HepG2 (cell line): Measurements from ENCODE around the gene DAAM1. TPM values are rescaled to one million over a fixed set of nuclear protein-coding genes. Genes with fewer than 3 reads are reported as not detected.

ENCODE experiments used
- ATAC-seq: fragments of 200-7000 bp; cut with Tn5 transposase; 3 replicates; pipeline ENCODE4 v1.9.1; 2020; ENCODE audit warnings: mild to moderate bottlenecking, moderate library complexity
- BruUV-seq: library from RNA; stranded (reverse); fragments of 400-500 nt; replicated peaks from 2 replicates; lab custom pipeline; 2021; lab: Mats Ljungman, UMichigan
- CTCF ChIA-PET: fragments of 300-600 bp; formaldehyde crosslinking; extraction: SDS; loops from one replicate; lab custom pipeline; 2021; ENCODE audit warnings: low total read pairs, inconsistent platforms, low intra/inter-chr PET ratio; lab: Yijun Ruan, JAX
- POLR2A ChIA-PET: fragments of 350-600 bp; sonication (Branson Sonifier 250); formaldehyde crosslinking; loops from one replicate; lab custom pipeline; 2020; ENCODE audit warnings: antibody characterized with exemption, inconsistent platforms; lab: Yijun Ruan, JAX
- DNase-seq: peaks from one replicate; pipeline ENCODE4 v3.0.0-alpha.2; 2015; ENCODE audit warnings: low spot score
- FAIRE-seq: peaks from 3 replicates; lab custom pipeline; 2011; peaks lifted over from hg19 to GRCh38; lab: Jason Lieb, UNC
- H2AFZ ChIP-seq: one replicate; pipeline ENCODE4 v1.6.1; 2011; ENCODE audit warnings: low read length, inconsistent platforms
- H3K27ac ChIP-seq: fragments of 300-600 bp; 3 replicates; pipeline ENCODE4 v1.8.0; 2011; ENCODE audit warnings: mixed run types, mild to moderate bottlenecking, mixed read lengths, low read length, inconsistent platforms; ENCODE audit not compliant: insufficient read depth; ENCODE audit errors: extremely low read length
- H3K27me3 ChIP-seq, 2 experiments: fragments of 200-600 bp in 1 of 2; 2 replicates in 1 of 2; 3 replicates in 1 of 2; pipeline versions ENCODE4 v1.6.0 to v1.8.0; 2011; ENCODE audit warnings: low read length in 2 of 2, mild to moderate bottlenecking in 2 of 2, moderate library complexity in 2 of 2, inconsistent platforms in 1 of 2; ENCODE audit not compliant: insufficient read depth in 2 of 2, control insufficient read depth in 1 of 2
- H3K36me3 ChIP-seq, 2 experiments: fragments of 200-600 bp in 1 of 2; replicated peaks in 1 of 2; 2 replicates in 1 of 2; 3 replicates in 1 of 2; pipeline versions ENCODE4 v1.5.1 to v1.8.0; 2011; ENCODE audit warnings: low read length in 2 of 2, inconsistent platforms in 1 of 2; ENCODE audit not compliant: insufficient read depth in 2 of 2, control insufficient read depth in 1 of 2
- H3K4me1 ChIP-seq: 2 replicates; pipeline ENCODE4 v1.5.1; 2012; ENCODE audit warnings: low read length, inconsistent platforms; ENCODE audit not compliant: insufficient read depth
- H3K4me2 ChIP-seq: 2 replicates; pipeline ENCODE4 v1.6.0; 2011; ENCODE audit warnings: low read depth, low read length, inconsistent platforms
- H3K4me3 ChIP-seq, 3 experiments: fragments of 200-600 bp in 1 of 3; sonication (generic), shearing (Covaris generic) in 1 of 3; replicated peaks in 1 of 3; 2 replicates each; pipeline ENCODE4 v1.5.1; 2011 to 2016; ENCODE audit warnings: low read length in 3 of 3, inconsistent platforms in 2 of 3, low read depth in 2 of 3, mild to moderate bottlenecking in 2 of 3, control low read depth in 1 of 3, mixed read lengths in 1 of 3; ENCODE audit not compliant: insufficient read depth in 1 of 3
- H3K79me2 ChIP-seq: one replicate; pipeline ENCODE4 v1.6.1; 2011; ENCODE audit warnings: low read length, inconsistent platforms; ENCODE audit not compliant: insufficient read depth
- H3K9ac ChIP-seq: 2 replicates; pipeline ENCODE4 v1.6.0; 2011; ENCODE audit warnings: mild to moderate bottlenecking, low read depth, low read length, inconsistent platforms; ENCODE audit not compliant: insufficient read depth
- H3K9me3 ChIP-seq: 2 replicates; pipeline ENCODE4 v1.5.1; 2012; ENCODE audit warnings: mild to moderate bottlenecking, low read length
- H4K20me1 ChIP-seq: 2 replicates; pipeline ENCODE4 v1.6.0; 2011; ENCODE audit warnings: inconsistent platforms, mild to moderate bottlenecking, low read length, moderate library complexity; ENCODE audit not compliant: insufficient read depth
- ARID2 ChIP-seq: sonication (generic); formaldehyde crosslinking; IDR thresholded peaks from 2 replicates; pipeline ENCODE4 v1.8.1; 2022; ENCODE audit warnings: mild to moderate bottlenecking, missing genetic modification reagents, borderline replicate concordance
- ATF7 ChIP-seq, 2 experiments: fragments of 450-650 bp in 1 of 2; sonication (generic) in 1 of 2; formaldehyde crosslinking in 1 of 2; IDR thresholded peaks; 2 replicates each; pipeline versions ENCODE4 v1.4.0 to v1.6.1; 2016 to 2020; ENCODE audit warnings: antibody characterized with exemption in 1 of 2, mild to moderate bottlenecking in 1 of 2, missing genetic modification reagents in 1 of 2
- ELF1 ChIP-seq: sonication (generic); formaldehyde crosslinking; IDR thresholded peaks from 2 replicates; pipeline ENCODE4 v1.4.0; 2020; ENCODE audit warnings: missing genetic modification reagents
- GTF2F1 ChIP-seq: fragments of 150-350 bp; IDR thresholded peaks from 2 replicates; pipeline ENCODE4 v1.6.1; 2014; ENCODE audit warnings: low read length
- HMG20B ChIP-seq: conservative IDR thresholded peaks from 2 replicates; pipeline ENCODE4 v1.6.1; 2016; ENCODE audit warnings: missing genetic modification reagents, missing compliant biosample characterization
- REL ChIP-seq: sonication (generic); formaldehyde crosslinking; conservative IDR thresholded peaks from 2 replicates; pipeline ENCODE4 v1.8.0; 2022; ENCODE audit warnings: mild to moderate bottlenecking, missing genetic modification reagents, moderate library complexity
- SUZ12 ChIP-seq: fragments of 150-350 bp; IDR thresholded peaks from 2 replicates; pipeline ENCODE4 v1.6.1; 2014; ENCODE audit warnings: low read depth, low read length
- UBTF ChIP-seq: sonication (generic); formaldehyde crosslinking; IDR thresholded peaks from 2 replicates; pipeline ENCODE4 v1.4.0; 2020; ENCODE audit warnings: mild to moderate bottlenecking, missing genetic modification reagents
- ZBTB7A ChIP-seq: sonication (generic); formaldehyde crosslinking; IDR thresholded peaks from 2 replicates; pipeline ENCODE4 v1.8.0; 2022; ENCODE audit warnings: mild to moderate bottlenecking, missing genetic modification reagents
- ZNF10 ChIP-seq: sonication (generic); formaldehyde crosslinking; IDR thresholded peaks from 2 replicates; pipeline ENCODE4 v1.4.0; 2020; ENCODE audit warnings: mild to moderate bottlenecking, low read depth, missing genetic modification reagents, borderline replicate concordance
- ZNF430 ChIP-seq: sonication (generic); formaldehyde crosslinking; IDR thresholded peaks from 2 replicates; pipeline ENCODE4 v1.9.0; 2021; ENCODE audit warnings: mild to moderate bottlenecking, missing genetic modification reagents
- ZNF670 ChIP-seq: sonication (generic); formaldehyde crosslinking; IDR thresholded peaks from 2 replicates; pipeline ENCODE4 v1.8.0; 2022; ENCODE audit warnings: mild to moderate bottlenecking, missing genetic modification reagents, borderline replicate concordance
- ZNF703 ChIP-seq: sonication (generic); formaldehyde crosslinking; IDR thresholded peaks from 2 replicates; pipeline ENCODE4 v1.5.1; 2020; ENCODE audit warnings: missing genetic modification reagents, mild to moderate bottlenecking, moderate library complexity, borderline replicate concordance
- ZNF709 ChIP-seq: sonication (generic); formaldehyde crosslinking; IDR thresholded peaks from 2 replicates; pipeline ENCODE4 v1.5.0; 2020; ENCODE audit warnings: mild to moderate bottlenecking, missing genetic modification reagents
- WGBS: methylation state at CpG from one replicate; pipeline ENCODE4 v1.1.6; 2017; ENCODE audit warnings: low lambda C conversion rate; 5-methylcytosine and 5-hydroxymethylcytosine counted together
- in situ Hi-C: cut with HindIII; loops from 2 replicates; pipeline ENCODE4 v1.10.0; 2017; ENCODE audit warnings: low pct_unique_long_range_greater_than_20kb; ENCODE audit not compliant: extremely low pct_ligation_motif_present
- intact Hi-C: fragments of 100-400 bp; cut with micrococcal nuclease; formaldehyde crosslinking; loops from one replicate; pipeline ENCODE4 v1.10.0; 2022; ENCODE audit not compliant: unreplicated experiment
- polyA plus RNA-seq, 8 experiments: library from polyadenylated mRNA; depleted of rRNA in 3 of 8; stranded (reverse) in 7 of 8; unstranded in 1 of 8; fragments of >200 nt; fragmentation: Illumina TruSeq in 4 of 8; extraction: Trizol in 4 of 8; gene quantifications; 2 replicates each; pipeline versions ENCODE4 v1.2.1 to v1.2.3, GENCODE V29; 2011 to 2016; ENCODE audit warnings: low read depth in 4 of 8, missing spikeins in 1 of 8, mixed read lengths in 1 of 8; ENCODE audit not compliant: insufficient read depth in 1 of 8
- total RNA-seq, 5 experiments: library from RNA; depleted of rRNA; stranded (reverse); fragments of >200 nt; fragmentation: Illumina TruSeq; extraction: Trizol; gene quantifications; 2 replicates each; pipeline ENCODE4 v1.2.3, GENCODE V29; 2016; ENCODE audit warnings: low read depth in 1 of 5
- TF ChIP-seq, protein P1 (sequence below): sonication (generic); formaldehyde crosslinking; IDR thresholded peaks from 2 replicates; pipeline ENCODE4 v1.8.1; 2022; ENCODE audit warnings: mild to moderate bottlenecking, missing genetic modification reagents

Gene DAAM1
- total and polyA plus RNA-seq, 2 of the 13 experiments (the other 11 are each of a cell fraction or from before 2014, with no cell fraction given) = 10.9 to 24.5 TPM

DNA sequence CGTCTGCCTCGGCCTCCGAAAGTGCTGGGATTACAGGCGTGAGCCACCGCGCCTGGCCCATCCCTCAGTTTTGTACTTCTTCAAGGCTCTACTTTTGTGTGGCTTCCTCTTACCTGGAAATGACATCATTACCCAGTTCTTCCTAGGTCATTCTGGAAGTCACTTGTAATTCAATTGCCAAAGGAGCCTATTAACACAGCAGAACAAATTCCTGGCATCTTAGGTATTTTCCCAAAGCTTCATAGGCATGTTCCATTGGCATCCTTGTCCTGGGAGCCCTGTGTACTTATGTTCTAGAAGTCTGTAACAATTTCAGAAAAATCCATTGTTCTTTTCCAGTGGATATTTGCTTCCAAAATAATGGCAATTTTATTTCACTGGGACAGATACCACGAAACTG, 60.6 kb downstream of the DAAM1 start:
- WGBS = 99% methylated on average over 7 of the region's 7 CpGs
- Histone ChIP-seq H4K20me1 (no peaks in the 10 kb centered on the region), H3K4me1 (peaks cover 38% of the 10 kb centered on the region), H2AFZ (no peak overlapping the region), H3K27ac (no peak overlapping the region), H3K27me3 (no peaks in the 10 kb centered on the region), H3K4me3 (no peak overlapping the region), H3K36me3 (no peaks in the 10 kb centered on the region), H3K9ac (no peak overlapping the region), H3K9me3 (no peaks in the 10 kb centered on the region), H3K4me2 (no peak overlapping the region), H3K79me2 (peaks cover 43% of the 10 kb centered on the region)
- in situ Hi-C loops (no loop called here), intact Hi-C loops (no loop called here)
- FAIRE-seq (no peak), ATAC-seq (no peak), DNase-seq (no peak)
- TF ChIP-seq ATF7 (IDR thresholded peaks at IDR 0.05) = peak; percentile 56
- TF ChIP-seq ATF7 (CRISPR knock-in tag; IDR thresholded peaks at IDR 0.05) = no peak
- TF ChIP-seq REL (CRISPR knock-in tag) = no peak
- no peak for TF ChIP-seq ZNF703
- TF ChIP-seq ZNF430 (CRISPR knock-in tag) = no peak
- ChIA-PET CTCF (no interaction called here), POLR2A (no interaction called here)
- no TSS peak for BruUV-seq

DNA sequence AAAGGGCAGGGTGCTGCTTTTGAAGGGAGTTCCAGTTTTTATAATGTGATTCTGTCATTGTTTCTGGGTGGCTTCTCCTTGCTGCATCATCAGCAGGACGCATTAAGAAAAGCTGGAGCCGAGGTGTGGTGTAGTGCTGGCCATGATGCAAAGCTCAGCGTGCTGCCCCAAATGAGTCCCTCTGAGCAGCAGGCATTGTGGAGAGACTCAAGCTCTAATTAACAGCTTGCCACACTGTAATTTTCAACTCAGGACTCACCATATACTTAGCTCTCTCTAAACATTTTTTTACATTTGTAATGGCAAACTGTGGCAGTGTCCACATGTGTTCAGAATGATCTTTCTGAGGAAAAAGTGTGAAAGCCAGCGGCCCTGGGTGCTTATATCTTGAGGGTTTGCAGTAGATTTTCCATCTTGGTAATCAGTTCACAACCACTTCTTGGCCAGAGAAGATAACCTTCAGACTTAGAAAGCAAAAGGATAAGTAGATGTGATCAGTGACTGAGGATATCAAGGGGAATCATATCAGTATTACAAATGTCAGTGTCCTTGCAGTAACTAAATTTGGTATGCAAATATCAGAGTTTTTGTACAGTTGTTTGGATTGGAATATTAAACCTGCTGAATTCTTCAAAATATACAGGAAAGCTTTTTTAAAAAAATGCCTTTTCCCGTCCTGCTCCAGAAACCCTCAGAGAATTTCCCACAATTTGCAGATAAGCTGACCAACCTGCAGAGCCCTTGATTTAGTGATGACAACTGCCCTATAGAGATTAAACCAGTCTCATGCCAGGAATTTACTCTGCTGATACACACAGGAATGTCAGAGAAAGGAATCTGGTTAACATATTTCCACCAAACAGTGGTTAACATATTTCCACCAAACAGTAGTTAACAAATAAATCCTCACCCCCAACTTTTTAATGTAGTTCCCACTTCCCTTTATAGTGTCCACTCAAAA, 63.6 kb downstream of the DAAM1 start:
- peaks cover 40% of the 10 kb centered on the region for H3K79me2 ChIP-seq
- H3K9ac ChIP-seq = no peak overlapping the region
- CTCF ChIA-PET = no interaction called here
- peaks cover 46% of the 10 kb centered on the region for H3K4me1 ChIP-seq
- intact Hi-C loops (loop anchor here (5.0 kb wide), 1 partner anchor 35 kb away; no protein-coding TSS in a partner anchor), in situ Hi-C loops (no loop called here)
- H3K4me2 ChIP-seq = no peak overlapping the region
- H4K20me1 ChIP-seq = no peaks in the 10 kb centered on the region
- no peaks in the 10 kb centered on the region for H3K9me3 ChIP-seq
- no peak for FAIRE-seq
- H3K27ac ChIP-seq = no peak overlapping the region
- WGBS = 98% methylated on average over 5 of the region's 5 CpGs
- no peak overlapping the region for H3K4me3 ChIP-seq
- no peaks in the 10 kb centered on the region for H3K27me3 ChIP-seq
- H3K36me3 ChIP-seq = no peaks in the 10 kb centered on the region; a peak in 1 of 5 replicates
- POLR2A ChIA-PET = no interaction called here
- ATAC-seq = no peak
- no peak overlapping the region for H2AFZ ChIP-seq
- no TSS peak for BruUV-seq
- DNase-seq = no peak
- TF ChIP-seq ZBTB7A (CRISPR knock-in tag) (no peak), ZNF670 (CRISPR knock-in tag) (no peak), HMG20B (CRISPR knock-in tag) (no peak), SUZ12 (no peak), ZNF10 (CRISPR knock-in tag) (no peak), ARID2 (CRISPR knock-in tag) (no peak), GTF2F1 (no peak), UBTF (no peak), ELF1 (CRISPR knock-in tag) (no peak), ZNF709 (CRISPR knock-in tag) (no peak)
- TF ChIP-seq, protein P1, sequence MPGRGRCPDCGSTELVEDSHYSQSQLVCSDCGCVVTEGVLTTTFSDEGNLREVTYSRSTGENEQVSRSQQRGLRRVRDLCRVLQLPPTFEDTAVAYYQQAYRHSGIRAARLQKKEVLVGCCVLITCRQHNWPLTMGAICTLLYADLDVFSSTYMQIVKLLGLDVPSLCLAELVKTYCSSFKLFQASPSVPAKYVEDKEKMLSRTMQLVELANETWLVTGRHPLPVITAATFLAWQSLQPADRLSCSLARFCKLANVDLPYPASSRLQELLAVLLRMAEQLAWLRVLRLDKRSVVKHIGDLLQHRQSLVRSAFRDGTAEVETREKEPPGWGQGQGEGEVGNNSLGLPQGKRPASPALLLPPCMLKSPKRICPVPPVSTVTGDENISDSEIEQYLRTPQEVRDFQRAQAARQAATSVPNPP = no peak
